Femur (tissue), 1 donor: Measurements from ENCODE around the gene PIP4P1.
A peak's percentile ranks its signal among the peaks of the same experiment; 100 is the strongest.

ENCODE experiments used
- DNase-seq: peaks from one replicate; pipeline ENCODE4 v3.0.0-alpha.2; 2017

Gene PIP4P1

DNA sequence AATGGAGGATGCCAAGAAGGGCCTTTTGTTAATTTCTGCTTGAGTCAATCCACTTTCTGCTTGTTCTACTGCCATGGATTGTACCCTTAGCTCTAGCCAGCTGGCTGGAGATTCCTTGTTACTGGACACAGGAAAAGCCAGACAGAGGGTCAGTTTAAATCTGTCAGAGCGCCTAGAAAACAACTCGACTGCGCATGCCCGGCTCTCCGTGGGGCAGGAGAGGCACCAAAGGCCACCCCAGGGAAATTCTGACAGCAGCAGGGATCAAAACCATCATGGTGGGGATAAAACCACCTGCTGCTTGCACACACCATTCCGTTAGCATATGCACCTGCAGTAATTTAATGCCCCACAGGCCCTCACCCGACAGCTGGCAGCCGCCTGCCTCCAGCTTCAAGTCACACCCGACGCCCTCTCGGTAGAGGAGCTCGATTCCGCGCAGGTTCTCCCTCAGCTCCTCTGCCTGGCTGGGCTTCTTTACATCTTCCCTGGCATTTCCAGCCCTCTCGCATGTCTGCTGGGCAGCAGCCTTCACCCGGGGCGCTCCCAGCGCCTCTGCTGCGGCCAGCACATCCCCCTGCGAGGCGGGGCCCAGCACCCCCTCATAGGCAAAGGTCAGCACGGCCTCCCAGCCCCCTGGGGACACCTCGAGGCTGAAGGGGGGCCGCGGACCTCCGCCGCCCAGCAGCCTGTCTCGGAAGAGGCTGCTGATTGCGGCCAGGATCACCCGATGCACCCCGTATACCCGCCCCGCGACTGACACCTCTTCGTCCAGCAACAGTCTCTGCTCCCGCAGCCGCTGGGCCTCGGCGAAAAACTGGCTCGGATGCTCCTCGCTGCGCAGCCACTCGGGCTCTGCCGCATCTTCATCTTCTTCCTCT is 26.3 kb downstream of the PIP4P1 start:
- peak; percentile 50 for DNase-seq

DNA sequence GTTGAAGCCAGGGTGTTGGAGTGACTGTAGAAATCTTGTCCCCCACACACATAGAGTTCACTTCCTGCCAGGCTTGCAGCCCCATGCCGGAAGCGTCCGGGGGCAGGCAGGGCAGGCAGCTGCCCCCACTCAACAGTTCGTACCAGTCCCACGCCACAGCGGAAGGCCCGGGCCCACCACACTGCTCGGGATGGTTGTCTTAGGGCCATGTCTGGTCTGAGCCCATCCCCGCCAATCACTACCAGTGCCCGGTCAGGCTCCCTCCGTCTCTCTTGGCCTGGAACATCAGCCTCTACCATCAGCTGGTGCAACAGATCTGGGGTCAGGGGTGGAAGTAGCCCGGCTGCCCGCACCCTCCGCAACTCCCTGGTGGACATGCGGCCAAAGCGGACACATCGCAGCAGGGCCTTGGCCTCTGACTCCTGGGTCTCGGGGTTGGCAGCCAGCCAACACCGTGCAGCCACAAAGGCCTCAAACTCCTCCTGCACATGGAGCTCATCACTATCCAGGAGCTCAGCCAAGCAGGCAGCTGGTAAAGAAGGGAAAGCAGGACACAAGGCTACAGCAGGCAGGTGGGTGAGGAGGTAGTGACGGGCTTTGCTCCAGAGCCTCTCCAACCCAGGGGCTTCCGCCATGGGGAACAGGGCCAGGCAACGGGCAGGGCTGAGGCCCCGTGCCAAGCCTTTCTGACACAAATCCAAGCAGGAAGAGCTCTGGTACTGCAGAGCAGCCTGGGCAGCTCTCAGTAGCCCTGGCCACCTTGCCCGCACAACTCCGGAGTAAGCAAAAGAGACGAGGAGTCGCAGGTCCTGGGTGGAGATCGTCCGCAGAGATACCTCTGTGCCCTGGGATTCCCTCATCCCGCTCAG is 31.2 kb downstream of the PIP4P1 start:
- DNase-seq, result no peak

DNA sequence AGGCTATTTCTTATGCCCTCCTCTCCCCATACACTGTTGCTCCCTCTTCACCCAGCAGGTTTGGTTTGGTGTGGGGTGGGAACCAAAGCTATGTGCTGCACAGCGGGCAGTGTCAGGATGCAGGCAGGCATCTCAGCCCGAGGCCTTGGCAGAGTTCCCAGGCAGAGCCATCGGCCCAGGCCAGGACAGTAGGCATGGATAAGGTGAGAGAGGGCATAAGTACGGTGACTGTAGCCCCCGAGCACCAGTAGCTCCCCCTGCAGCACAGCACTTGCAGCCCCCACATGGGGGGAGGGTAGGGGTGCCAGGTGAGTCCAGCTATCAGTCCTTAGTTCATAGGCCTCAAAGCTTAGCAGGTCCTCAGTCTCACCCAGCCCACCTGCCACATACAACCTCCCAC is 32.4 kb downstream of the PIP4P1 start:
- no peak for DNase-seq

DNA sequence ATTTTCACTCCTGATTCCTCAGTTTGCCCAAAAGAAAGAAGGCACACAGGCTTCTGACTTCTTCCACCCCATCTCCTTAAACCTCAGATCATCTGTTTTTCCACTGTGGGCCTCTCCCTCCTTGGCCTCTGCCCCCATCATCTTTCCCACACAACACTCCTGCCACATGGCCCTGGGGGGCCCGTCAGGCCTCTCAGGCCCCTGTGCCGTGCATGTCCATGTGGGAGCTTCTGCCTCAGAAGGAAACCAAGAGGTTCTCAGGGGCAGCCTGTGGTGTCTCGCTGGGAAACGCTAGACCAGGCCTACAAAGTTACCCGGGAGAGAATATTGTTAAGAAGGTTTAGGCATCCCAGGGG is 33.2 kb downstream of the PIP4P1 start:
- DNase-seq, result no peak

DNA sequence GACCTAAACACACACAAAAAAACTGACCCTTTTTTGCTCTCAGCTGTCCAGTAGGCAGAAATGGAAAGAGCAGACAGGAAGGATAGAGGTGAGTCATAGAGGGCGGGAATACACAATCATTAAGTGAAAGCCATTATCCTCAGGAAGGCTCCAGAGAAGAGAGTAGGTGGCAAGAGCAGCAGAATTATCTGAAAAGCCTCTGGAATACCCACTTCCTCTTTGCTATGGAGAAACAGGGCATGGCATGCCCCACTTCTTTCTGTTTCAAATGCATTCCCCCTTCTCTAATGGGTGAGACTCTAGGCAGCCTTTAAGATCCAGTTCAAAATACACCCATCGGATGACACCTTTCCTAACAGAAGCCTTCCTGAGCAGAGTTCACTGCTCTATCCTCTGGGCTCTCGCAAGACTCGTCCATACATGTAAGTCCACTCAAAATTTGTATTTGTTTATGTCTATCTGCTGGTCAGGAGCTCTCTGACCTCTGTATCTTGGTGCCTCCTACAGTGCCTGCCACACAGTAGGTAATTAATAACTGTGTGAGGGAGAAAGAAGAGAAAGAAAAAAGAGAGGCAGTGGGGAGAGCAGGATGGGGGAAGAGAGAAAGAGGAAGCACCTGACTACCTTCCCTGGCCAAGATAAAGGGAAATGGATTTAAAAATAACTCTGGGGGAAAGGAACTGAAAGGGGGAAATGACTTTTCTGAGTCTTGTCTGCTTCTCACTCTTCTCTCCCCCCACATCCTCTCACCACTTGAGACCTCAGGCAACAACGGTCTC is 33.8 kb downstream of the PIP4P1 start:
- DNase-seq, result no peak

DNA sequence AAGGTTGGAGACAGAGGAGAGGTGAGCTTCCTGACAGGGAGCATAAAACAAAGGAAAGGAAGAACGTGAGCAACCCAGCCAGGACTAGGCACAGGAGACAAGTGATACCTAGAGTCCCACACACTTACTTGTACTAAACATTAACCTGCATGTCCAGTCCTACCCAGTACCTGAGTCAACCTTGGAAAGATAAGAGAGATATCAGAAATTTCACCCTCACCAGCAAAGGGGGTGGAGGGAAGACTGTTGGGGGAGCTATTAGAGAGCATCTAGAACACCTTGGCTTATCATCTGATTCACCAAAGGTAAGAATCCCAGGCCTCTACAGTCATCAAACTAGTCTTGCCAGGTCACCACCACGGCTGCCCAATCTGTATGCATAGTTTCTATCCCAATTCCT is 36.4 kb downstream of the PIP4P1 start:
- no peak for DNase-seq

- no peak for DNase-seq
Observed at GRCh38 chr14:20422886-20423285, 38.3 kb downstream of the PIP4P1 start.

- no peak for DNase-seq
Observed at GRCh38 chr14:20421267-20421666, 40.0 kb downstream of the PIP4P1 start.

DNA sequence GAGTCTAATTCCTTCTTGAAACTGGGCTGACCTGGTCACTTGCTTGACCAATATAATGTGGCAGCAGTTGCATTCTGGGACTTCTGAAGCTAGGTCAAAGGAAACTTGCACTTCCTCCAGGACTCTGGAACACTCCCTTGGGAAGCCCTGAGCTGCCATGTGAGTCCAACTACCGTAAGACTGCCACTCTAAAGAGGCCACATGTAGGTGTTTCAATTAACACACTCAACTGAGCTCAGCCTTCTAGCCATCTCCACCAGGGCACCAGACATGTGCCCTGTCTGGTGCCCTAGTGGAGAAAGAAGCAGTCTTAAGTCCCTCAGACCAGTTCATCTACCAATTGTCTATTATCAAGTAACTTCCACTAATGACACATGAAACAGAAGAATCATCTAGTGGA is 41.8 kb downstream of the PIP4P1 start:
- DNase-seq, result no peak

DNA sequence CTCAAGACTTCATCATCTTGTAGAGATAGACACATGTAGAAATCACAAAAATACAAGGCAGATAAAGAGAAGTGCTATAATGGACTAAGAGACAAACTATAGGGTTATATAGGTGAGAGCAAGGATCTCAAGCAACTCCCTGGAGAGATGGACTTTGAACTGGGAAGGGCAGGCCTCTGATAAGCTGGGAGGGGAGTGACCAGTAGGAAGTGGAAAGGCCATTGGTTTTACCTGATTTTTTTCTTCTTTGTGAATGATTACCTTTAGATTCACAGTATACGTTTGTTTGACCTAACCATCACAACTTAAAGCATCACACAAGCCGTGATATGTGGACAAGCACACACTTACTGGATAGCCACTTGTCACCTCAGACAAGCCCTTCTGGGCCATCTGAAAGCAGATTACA is 42.7 kb downstream of the PIP4P1 start:
- no peak for DNase-seq

DNA sequence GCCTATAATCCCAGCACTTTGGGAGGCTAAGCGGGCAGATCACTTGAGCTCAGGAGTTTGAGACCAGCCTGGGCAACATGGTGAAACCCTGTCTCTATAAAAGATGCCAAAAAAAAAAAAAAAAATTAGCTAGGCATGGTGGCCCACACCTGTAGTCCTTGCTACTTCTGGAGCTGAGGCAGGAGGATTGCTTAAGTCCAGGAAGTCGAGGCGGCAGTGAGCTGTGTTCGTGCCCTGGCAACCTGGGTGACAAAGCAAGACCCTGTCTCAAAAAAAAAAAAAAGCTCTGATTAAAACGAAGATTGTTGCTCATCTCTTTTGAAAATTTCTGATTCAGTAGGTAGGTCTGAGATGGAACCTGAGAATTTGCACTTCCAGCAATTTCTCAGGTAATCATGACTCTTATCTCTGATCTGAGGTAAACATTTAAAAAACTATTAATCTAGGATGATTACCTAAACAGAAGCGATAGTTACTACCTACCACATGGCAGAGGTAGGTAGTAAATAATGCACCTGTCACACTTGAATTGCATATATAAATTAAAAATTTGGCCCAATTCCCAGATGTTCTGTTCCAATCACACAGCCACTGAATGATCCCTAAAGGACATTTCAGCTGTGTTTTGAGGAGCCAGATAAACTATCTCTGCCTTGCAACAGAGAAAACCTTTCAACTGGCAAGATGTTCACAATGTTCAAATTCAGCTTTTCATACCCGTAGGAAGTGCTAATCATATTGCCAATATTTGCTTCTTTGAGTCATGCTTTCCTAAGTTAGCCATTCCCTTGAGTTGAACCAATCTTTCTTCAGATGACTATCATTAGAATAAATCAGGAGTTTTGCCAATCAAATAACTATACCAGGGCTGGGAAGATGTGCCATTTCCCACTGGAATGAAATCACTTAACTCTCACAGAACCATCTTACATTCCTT is 43.7 kb downstream of the PIP4P1 start:
- no peak for DNase-seq

DNA sequence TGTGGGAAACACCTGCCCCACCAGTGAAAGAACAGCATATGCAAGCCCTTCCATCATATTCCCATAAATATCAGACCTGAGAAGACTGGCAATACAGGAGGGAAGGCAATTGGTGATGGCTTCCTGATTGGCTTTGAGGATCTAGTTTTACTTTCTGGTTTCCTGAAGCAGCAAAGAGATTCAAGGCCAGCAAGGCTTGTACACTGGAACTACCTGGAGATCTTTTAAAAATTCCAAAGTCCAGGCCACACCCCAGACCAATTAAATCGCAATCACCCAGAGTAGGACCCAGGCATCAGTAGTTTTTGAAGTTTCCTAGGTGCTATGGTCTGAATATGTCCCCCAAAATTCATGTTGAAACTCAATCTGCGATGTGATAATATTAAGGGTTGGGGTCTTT is 45.0 kb downstream of the PIP4P1 start:
- no peak for DNase-seq

- DNase-seq, result no peak
Observed at GRCh38 chr14:20415782-20416206, 45.4 kb downstream of the PIP4P1 start.

- DNase-seq, result no peak
Observed at GRCh38 chr14:20413744-20414082, 47.5 kb downstream of the PIP4P1 start.

DNA sequence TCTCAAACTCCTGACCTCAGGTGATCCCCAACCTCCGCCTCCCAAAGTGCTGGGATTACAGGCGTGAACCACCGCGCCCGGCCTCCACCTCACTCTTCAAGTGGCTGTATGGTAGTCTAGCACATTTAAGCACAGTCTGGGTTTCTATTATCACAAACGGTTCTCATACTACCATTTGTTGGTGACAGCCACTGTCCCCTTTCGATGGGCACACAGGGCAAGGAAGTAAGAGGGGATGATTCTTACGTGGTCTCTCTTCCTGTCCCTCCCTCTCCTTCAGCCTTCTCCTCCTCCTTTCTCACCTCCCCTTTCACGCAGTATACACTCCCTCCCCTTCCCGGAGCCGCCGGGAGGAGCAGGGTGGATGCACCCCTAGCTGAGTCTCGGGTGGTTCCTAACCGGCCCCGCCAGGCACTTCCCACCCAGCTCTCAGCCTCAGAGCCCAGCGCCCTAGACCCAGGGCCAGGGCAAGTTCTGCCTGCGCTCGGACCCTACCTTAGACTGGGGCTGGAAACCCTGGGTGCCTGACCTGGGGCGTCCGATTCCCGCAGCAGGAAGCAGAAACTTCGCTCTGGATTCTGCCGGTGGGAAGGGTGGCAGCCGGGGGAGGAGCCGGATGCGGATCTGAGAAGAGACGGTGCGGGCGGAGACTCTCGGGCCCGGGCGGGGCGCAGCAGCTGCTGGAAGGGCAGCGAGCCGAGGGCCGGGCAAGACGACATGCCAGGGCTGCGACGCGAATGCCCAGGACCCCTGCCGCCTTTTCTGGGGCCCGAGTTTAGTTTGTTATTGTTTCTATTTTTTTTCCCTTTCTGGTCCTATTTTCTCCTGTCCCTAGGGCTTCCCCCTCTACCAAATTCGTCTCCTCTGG is 48.1 kb downstream of the PIP4P1 start, which contains the start of gene TEP1:
TEP1 (minus strand) TSS at position 626 of the 868 bp plus-strand sequence. CDS start 5,062 bp downstream, outside the sequence.
- peak; percentile 91 for DNase-seq

DNA sequence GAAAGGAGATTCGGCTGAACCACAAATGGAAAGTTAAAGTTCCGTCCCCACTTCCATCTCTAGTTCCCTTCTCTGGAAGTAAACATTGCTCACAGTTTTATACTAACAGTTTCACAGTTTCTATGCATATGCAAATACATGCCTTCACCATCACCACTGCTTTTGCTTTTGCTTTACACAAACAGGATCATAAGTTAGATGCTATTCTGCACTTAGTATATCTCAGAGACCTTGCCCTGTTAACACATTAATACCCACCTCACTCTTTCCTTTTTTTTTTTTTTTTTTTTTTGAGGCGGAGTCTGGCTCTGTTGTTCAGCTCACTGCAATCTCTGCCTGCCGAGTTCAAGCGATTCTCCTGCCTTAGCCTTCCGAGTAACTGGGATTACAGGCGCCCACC is 48.8 kb downstream of the PIP4P1 start:
- DNase-seq, result no peak

- DNase-seq, result no peak
Observed at GRCh38 chr14:20409226-20409625, 52.0 kb downstream of the PIP4P1 start.
